Neuronal stem cell (in vitro differentiated cells): Measurements from ENCODE around the gene PCDHGA4.
"Not testable (repeated sequence)": the region's sequence is repeated elsewhere in the genome, so short reads cannot be mapped to it uniquely, and the experiment has no call there.

ENCODE experiments used
- DNase-seq: peaks from one replicate; pipeline ENCODE4 v3.0.0-alpha.2; 2013; ENCODE audit warnings: low spot score
- H2AFZ ChIP-seq: one replicate; pipeline ENCODE4 v1.6.1; 2013; ENCODE audit warnings: mild to moderate bottlenecking, low read length, inconsistent platforms
- H2AK5ac ChIP-seq: 2 replicates; pipeline ENCODE4 v1.6.1; 2013; ENCODE audit warnings: low read depth, mild to moderate bottlenecking, inconsistent platforms, low read length, moderate library complexity, mixed read lengths
- H2BK120ac ChIP-seq: 2 replicates; pipeline ENCODE4 v1.6.1; 2013; ENCODE audit warnings: low read depth, mild to moderate bottlenecking, inconsistent platforms, low read length, moderate library complexity, mixed read lengths
- H2BK12ac ChIP-seq: one replicate; pipeline ENCODE4 v1.6.1; 2013; ENCODE audit warnings: low read length, inconsistent platforms
- H2BK15ac ChIP-seq: 2 replicates; pipeline ENCODE4 v1.6.1; 2013; ENCODE audit warnings: mild to moderate bottlenecking, low read length, inconsistent platforms, mixed read lengths
- H2BK5ac ChIP-seq: one replicate; pipeline ENCODE4 v1.6.1; 2013; ENCODE audit warnings: inconsistent platforms, mild to moderate bottlenecking, low read length, moderate library complexity
- H3K14ac ChIP-seq: one replicate; pipeline ENCODE4 v1.6.1; 2013; ENCODE audit warnings: low read length, inconsistent platforms
- H3K18ac ChIP-seq: 2 replicates; pipeline ENCODE4 v1.6.1; 2013; ENCODE audit warnings: low read length, inconsistent platforms
- H3K23ac ChIP-seq: 2 replicates; pipeline ENCODE4 v1.6.1; 2013; ENCODE audit warnings: low read depth, mild to moderate bottlenecking, mixed read lengths, low read length, inconsistent platforms; ENCODE audit not compliant: poor library complexity
- H3K27ac ChIP-seq: replicated peaks from 3 replicates; pipeline ENCODE4 v1.5.1; 2013; ENCODE audit warnings: low read length, inconsistent platforms
- H3K27me3 ChIP-seq, 3 experiments: 2 replicates each; pipeline ENCODE4 v1.6.1; 2013; ENCODE audit warnings: low read length in 3 of 3, mild to moderate bottlenecking in 2 of 3, inconsistent platforms in 1 of 3, low read depth in 1 of 3, mixed read lengths in 1 of 3, moderate library complexity in 1 of 3; ENCODE audit not compliant: control insufficient read depth in 3 of 3, insufficient read depth in 3 of 3
- H3K36me3 ChIP-seq, 2 donors: replicated peaks in 1 of 2; 2 replicates each; pipeline ENCODE4 v1.6.1; 2013; ENCODE audit warnings: low read length in 2 of 2; ENCODE audit not compliant: control insufficient read depth in 2 of 2, insufficient read depth in 2 of 2
- H3K4ac ChIP-seq: 2 replicates; pipeline ENCODE4 v1.6.1; 2013; ENCODE audit warnings: inconsistent platforms, mild to moderate bottlenecking, low read length, moderate library complexity
- H3K4me1 ChIP-seq, 2 donors: 1 replicate in 1 of 2; 2 replicates in 1 of 2; pipeline ENCODE4 v1.6.1; 2013; ENCODE audit warnings: low read length in 2 of 2, low read depth in 1 of 2; ENCODE audit not compliant: control insufficient read depth in 2 of 2, insufficient read depth in 1 of 2
- H3K4me2 ChIP-seq: one replicate; pipeline ENCODE4 v1.6.1; 2013; ENCODE audit warnings: mild to moderate bottlenecking, low read length, inconsistent platforms; ENCODE audit not compliant: insufficient read depth, poor library complexity, severe bottlenecking
- H3K4me3 ChIP-seq, 2 donors: 2 replicates each; pipeline ENCODE4 v1.5.1; 2013; ENCODE audit warnings: low read length in 2 of 2, mild to moderate bottlenecking in 2 of 2, inconsistent platforms in 1 of 2, moderate library complexity in 1 of 2
- H3K79me1 ChIP-seq: one replicate; pipeline ENCODE4 v1.6.1; 2013; ENCODE audit warnings: low read depth, mild to moderate bottlenecking, inconsistent platforms, low read length, moderate library complexity
- H3K9ac ChIP-seq: one replicate; pipeline ENCODE4 v1.6.1; 2013; ENCODE audit warnings: mild to moderate bottlenecking, low read depth, low read length, inconsistent platforms; ENCODE audit not compliant: poor library complexity
- H3K9me3 ChIP-seq, 2 donors: replicated peaks in 1 of 2; 2 replicates each; pipeline versions ENCODE3 to v1.6.1; 2013; ENCODE audit warnings: low read length in 2 of 2, mild to moderate bottlenecking in 2 of 2, inconsistent platforms in 1 of 2, low read depth in 1 of 2, mixed read lengths in 1 of 2, moderate library complexity in 1 of 2; ENCODE audit not compliant: control insufficient read depth in 2 of 2, insufficient read depth in 1 of 2
- H4K8ac ChIP-seq: one replicate; pipeline ENCODE4 v1.6.1; 2013; ENCODE audit warnings: low read depth, mild to moderate bottlenecking, inconsistent platforms, low read length, moderate library complexity
- H4K91ac ChIP-seq: one replicate; pipeline ENCODE4 v1.6.1; 2013; ENCODE audit warnings: low read length, low read depth, mild to moderate bottlenecking, inconsistent platforms; ENCODE audit not compliant: poor library complexity
- WGBS, 2 donors: extraction: QIAGEN DNeasy Blood & Tissue Kit; methylation state at CpG; one replicate each; pipeline ENCODE4 v1.1.7; 2013; ENCODE audit warnings: missing lambda C conversion rate in 2 of 2, mixed read lengths in 1 of 2; ENCODE audit not compliant: insufficient read length in 2 of 2, insufficient replicate concordance in 1 of 2; ENCODE audit errors: extremely low coverage in 2 of 2; 5-methylcytosine and 5-hydroxymethylcytosine counted together

The PCDHGA4 gene

DNA sequence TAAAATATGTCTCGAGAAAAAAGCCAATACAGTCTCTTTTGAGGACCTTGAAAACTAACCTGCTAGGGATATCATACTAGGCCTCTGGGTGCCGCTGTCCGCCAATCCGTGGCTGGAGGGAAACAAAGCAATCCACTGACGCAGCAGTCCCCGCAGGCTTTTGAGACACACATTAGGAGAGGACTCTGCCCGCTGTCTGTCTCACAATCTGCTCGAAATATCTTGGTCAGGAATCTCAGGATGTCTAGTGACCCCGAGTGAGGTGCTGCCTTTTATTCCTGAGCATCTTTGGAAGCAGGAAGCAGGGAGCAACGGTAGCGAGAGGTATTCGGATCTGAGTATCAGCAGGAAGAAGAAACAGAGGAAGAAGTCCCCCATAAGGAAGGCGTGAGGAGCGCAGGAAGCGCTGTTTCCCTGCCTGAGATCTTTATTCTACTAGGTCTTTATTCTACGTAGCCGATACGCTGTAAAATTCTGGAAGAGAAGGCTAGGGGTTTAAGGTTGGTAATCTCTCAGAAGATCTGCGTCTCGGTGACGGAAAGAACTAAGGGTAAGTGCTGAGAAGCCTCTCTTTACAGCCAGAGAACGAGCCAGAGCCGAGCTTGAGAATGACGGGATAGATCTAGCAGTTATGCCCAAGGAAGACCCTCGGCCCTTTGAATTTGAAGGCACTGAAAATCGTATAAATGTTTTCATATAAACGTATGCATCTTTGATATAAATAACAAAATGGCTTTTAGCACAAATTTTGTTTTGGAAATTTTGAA lies 28.6 kb upstream of the PCDHGA4 start:
- no peak overlapping the region for H3K4ac ChIP-seq
- no peak overlapping the region for H3K4me3 ChIP-seq
- H3K23ac ChIP-seq, result no peak overlapping the region
- H3K4me1 ChIP-seq, result no peaks in the 10 kb centered on the region
- H3K27me3 ChIP-seq, result no peaks in the 10 kb centered on the region
- no peak overlapping the region for H4K8ac ChIP-seq
- H3K9me3 ChIP-seq, result peaks cover 21 to 26% of the 10 kb centered on the region in 2 donors
- H3K4me2 ChIP-seq, result no peak overlapping the region
- H2BK15ac ChIP-seq, result no peak overlapping the region
- H4K91ac ChIP-seq, result no peak overlapping the region
- H3K36me3 ChIP-seq, result no peaks in the 10 kb centered on the region
- WGBS, 2 donors, result no CpG with 5 or more reads among the region's 27 CpGs
- H2AFZ ChIP-seq, result peak overlapping the region; percentile 36
- no peak overlapping the region for H2AK5ac ChIP-seq
- no peak overlapping the region for H3K27ac ChIP-seq
- no peaks in the 10 kb centered on the region for H3K79me1 ChIP-seq
- no peak overlapping the region for H2BK5ac ChIP-seq
- no peak for DNase-seq
- H2BK120ac ChIP-seq, result no peak overlapping the region
- no peak overlapping the region for H3K9ac ChIP-seq
- no peak overlapping the region for H3K18ac ChIP-seq
- H2BK12ac ChIP-seq, result no peak overlapping the region
- H3K14ac ChIP-seq, result no peak overlapping the region

DNA sequence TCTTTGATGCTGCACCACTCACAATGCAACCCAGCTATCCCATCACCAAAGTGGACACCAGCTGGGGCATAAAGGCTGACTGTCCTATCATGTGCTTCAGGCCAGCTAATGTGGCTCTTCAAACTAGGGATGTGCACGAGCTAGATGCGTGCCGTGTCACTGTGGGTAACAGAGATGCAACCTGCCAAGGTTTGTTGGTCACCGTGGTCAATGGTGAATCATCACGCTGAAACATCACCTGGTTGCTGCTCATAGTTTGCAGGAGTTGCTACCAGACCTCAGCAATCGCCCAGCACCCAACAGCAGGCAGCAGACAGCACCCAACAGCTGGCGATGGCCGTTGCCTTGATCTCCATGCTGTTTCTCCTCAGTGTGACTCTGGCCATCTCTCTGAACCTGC lies 26.6 kb upstream of the PCDHGA4 start:
- Histone ChIP-seq H2BK15ac (no peak overlapping the region), H3K4me1 (no peaks in the 10 kb centered on the region), H3K4me3 (no peak overlapping the region), H3K9me3 (peaks cover 29% of the 10 kb centered on the region in 2 donors), H3K23ac (no peak overlapping the region), H3K79me1 (no peaks in the 10 kb centered on the region), H2BK12ac (no peak overlapping the region), H3K27me3 (no peaks in the 10 kb centered on the region), H3K4ac (no peak overlapping the region), H4K91ac (peak overlapping the region; percentile 5), H3K18ac (no peak overlapping the region), H3K4me2 (no peak overlapping the region), H2BK5ac (no peak overlapping the region), H3K36me3 (no peaks in the 10 kb centered on the region), H3K9ac (no peak overlapping the region), H4K8ac (no peak overlapping the region), H3K27ac (no peak overlapping the region), H2AK5ac (no peak overlapping the region), H2BK120ac (no peak overlapping the region), H2AFZ (no peak overlapping the region), H3K14ac (peak overlapping the region; percentile 33)
- DNase-seq, result no peak
- WGBS, 2 donors, result no CpG with 5 or more reads among the region's 8 CpGs

DNA sequence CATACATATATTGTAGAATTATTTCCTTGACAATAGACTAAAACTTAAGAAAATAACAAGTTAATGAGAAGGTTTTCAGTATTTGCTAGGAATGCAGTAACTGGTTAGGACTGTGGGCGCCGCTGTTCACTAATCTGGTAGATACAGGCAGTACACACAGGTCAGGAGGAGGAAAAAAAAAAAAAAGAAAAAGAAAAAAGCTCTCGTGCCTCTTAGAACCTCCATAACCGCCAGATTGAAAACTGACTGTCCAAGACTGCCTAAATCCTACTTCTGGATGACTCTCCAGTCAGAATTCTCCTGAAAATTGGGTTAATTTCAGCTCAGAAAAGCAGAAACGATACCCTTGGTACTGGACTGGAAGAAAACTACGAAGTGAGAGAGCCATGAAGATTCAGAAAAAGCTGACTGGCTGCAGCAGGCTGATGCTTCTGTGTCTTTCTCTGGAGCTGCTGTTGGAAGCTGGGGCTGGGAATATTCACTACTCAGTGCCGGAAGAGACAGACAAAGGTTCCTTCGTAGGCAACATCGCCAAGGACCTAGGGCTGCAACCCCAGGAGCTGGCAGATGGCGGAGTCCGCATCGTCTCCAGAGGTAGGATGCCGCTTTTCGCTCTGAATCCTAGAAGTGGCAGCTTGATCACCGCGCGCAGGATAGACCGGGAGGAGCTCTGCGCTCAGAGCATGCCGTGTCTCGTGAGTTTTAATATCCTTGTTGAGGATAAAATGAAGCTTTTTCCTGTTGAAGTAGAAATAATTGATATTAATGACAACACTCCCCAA lies 24.3 kb upstream of the PCDHGA4 start, which contains the start of gene PCDHGA1:
PCDHGA1 (plus strand) TSS at position 216 of the 782 bp plus-strand sequence.
- Histone ChIP-seq H3K18ac (no peak within 1 kb of the TSS), H3K9me3 (peaks cover 26 to 31% of the 10 kb centered on the region in 2 donors), H3K79me1 (no peaks in the 10 kb centered on the region), H3K23ac (no peak within 1 kb of the TSS), H2AK5ac (no peak within 1 kb of the TSS), H3K36me3 (peaks cover 0 to 2% of the 10 kb centered on the region in 2 donors), H3K27me3 (no peaks in the 10 kb centered on the region), H3K4me2 (no peak within 1 kb of the TSS), H4K91ac (no peak within 1 kb of the TSS), H2BK12ac (no peak within 1 kb of the TSS), H3K9ac (no peak within 1 kb of the TSS), H4K8ac (no peak within 1 kb of the TSS), H2BK15ac (no peak within 1 kb of the TSS), H2BK5ac (no peak within 1 kb of the TSS), H3K14ac (no peak within 1 kb of the TSS), H3K4ac (no peak within 1 kb of the TSS), H2BK120ac (no peak within 1 kb of the TSS), H3K27ac (no peak within 1 kb of the TSS), H2AFZ (peak within 1 kb of the TSS; percentile 70), H3K4me1 (no peaks in the 10 kb centered on the region), H3K4me3 (peak within 1 kb of the TSS in 1 of 2 donors; percentile 2)
- WGBS, 2 donors, result no CpG with 5 or more reads among the region's 21 CpGs
- no peak for DNase-seq

DNA sequence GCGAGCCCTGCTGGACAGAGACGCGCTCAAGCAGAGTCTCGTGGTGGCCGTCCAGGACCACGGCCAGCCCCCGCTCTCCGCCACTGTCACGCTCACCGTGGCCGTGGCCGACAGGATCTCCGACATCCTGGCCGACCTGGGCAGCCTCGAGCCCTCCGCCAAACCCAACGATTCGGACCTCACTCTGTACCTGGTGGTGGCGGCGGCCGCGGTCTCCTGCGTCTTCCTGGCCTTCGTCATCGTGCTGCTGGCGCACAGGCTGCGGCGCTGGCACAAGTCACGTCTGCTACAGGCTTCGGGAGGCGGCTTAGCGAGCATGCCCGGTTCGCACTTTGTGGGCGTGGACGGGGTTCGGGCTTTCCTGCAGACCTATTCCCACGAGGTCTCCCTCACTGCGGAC lies 22.2 kb upstream of the PCDHGA4 start:
- not testable (repeated sequence) for H3K14ac ChIP-seq, H3K23ac ChIP-seq, H2AK5ac ChIP-seq, H2BK120ac ChIP-seq, H2BK5ac ChIP-seq, H4K91ac ChIP-seq, H3K36me3 ChIP-seq, H4K8ac ChIP-seq, H3K9ac ChIP-seq, H2AFZ ChIP-seq, H2BK12ac ChIP-seq, H3K4ac ChIP-seq, H3K27ac ChIP-seq, H3K4me2 ChIP-seq, H3K18ac ChIP-seq, H3K4me3 ChIP-seq, H3K4me1 ChIP-seq, H3K27me3 ChIP-seq, H2BK15ac ChIP-seq, H3K79me1 ChIP-seq, DNase-seq
- peaks cover 21 to 27% of the 10 kb centered on the region in 2 donors for H3K9me3 ChIP-seq
- WGBS, 2 donors, result no CpG with 5 or more reads among the region's 39 CpGs
